HUDEP-2 (cell line): ENCODE measurements around the gene CDH1.

Experiments
- DNase-seq, 76 experiments: peaks; one replicate each; lab custom pipeline; 2025; ENCODE audit not compliant: unreplicated experiment in 76 of 76; lab: John Stamatoyannopoulos, UW

CDH1 gene

GRCh38 chr16:68759062-68759461 lies 22.0 kb downstream of the CDH1 start:
- no peak for DNase-seq

GRCh38 chr16:68760671-68761275 lies 23.7 kb downstream of the CDH1 start:
- no peak for DNase-seq

GRCh38 chr16:68762996-68763756 lies 26.1 kb downstream of the CDH1 start:
- no peak for DNase-seq

- peak in 22 of 76 experiments; percentile 3 to 50 (median 24) for DNase-seq
Observed at GRCh38 chr16:68764862-68765261, 27.8 kb downstream of the CDH1 start.

GRCh38 chr16:68767581-68767980 lies 30.5 kb downstream of the CDH1 start:
- peak in 7 of 76 experiments; percentile 3 to 31 (median 10) for DNase-seq

- DNase-seq = no peak
Observed at GRCh38 chr16:68768175-68768574, 31.1 kb downstream of the CDH1 start.

GRCh38 chr16:68768771-68769170 lies 31.7 kb downstream of the CDH1 start:
- peak in 67 of 76 experiments; percentile 14 to 84 (median 51) for DNase-seq

- DNase-seq = peak in 73 of 76 experiments; percentile 50 to 92 (median 77)
Observed at GRCh38 chr16:68770671-68771070, 33.6 kb downstream of the CDH1 start.

- peak in 74 of 76 experiments; percentile 57 to 98 (median 89) for DNase-seq
Observed at GRCh38 chr16:68772030-68772681, 35.1 kb downstream of the CDH1 start.

GRCh38 chr16:68772871-68773270 lies 35.8 kb downstream of the CDH1 start:
- DNase-seq = no peak

GRCh38 chr16:68774982-68775634 lies 38.0 kb downstream of the CDH1 start:
- no peak for DNase-seq

GRCh38 chr16:68776821-68777485 lies 39.9 kb downstream of the CDH1 start:
- no peak for DNase-seq

GRCh38 chr16:68778551-68779231 lies 41.6 kb downstream of the CDH1 start:
- no peak for DNase-seq

- no peak for DNase-seq
Observed at GRCh38 chr16:68779891-68780290, 42.8 kb downstream of the CDH1 start.

GRCh38 chr16:68781784-68782183 lies 44.7 kb downstream of the CDH1 start:
- DNase-seq = peak in 7 of 76 experiments; percentile 11 to 25 (median 12)

GRCh38 chr16:68782198-68783174 lies 45.4 kb downstream of the CDH1 start:
- DNase-seq = no peak

- DNase-seq = no peak
Observed at GRCh38 chr16:68784226-68784625, 47.1 kb downstream of the CDH1 start.

GRCh38 chr16:68784721-68785120 lies 47.6 kb downstream of the CDH1 start:
- no peak for DNase-seq

- no peak for DNase-seq
Observed at GRCh38 chr16:68785715-68786114, 48.6 kb downstream of the CDH1 start.
